Measurements from ENCODE around the gene ELP4.

ELP4 gene

GRCh38 chr11:31800398-31801265 lies 291.1 kb downstream of the ELP4 start:
- DNase-seq (ENCODE audit: low read depth): no peak

GRCh38 chr11:31801298-31801702 lies 291.7 kb downstream of the ELP4 start:
- no peak for DNase-seq (ENCODE audit: low read depth)

DNA sequence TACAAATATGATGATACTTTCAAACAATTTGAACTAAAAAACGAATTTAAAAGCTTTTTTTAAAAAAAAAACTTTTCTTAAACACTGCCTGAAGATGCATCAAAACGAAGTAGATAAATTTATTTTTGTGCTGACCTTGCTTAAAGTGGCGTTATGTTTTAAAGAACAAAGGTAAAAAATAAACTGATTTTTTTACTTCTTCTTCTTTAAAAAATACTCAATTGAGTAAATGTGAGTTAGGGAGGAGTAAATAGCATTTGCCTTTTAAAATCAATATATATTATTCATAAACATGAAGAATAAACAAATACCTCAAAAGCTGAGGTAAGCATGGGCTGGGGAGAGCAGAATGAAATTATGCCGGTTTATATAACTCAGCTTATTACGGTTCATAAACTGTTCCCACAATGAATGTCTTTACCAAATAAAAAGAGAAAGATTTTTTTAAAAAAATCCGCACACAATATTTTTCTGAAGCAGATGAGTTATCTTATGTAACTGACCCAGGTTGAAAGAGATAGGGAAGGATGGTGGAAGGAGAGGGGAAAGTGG lies 292.5 kb downstream of the ELP4 start:
- no peak for DNase-seq (ENCODE audit: low read depth)

GRCh38 chr11:31802609-31802989 lies 293.0 kb downstream of the ELP4 start:
- no peak for DNase-seq (ENCODE audit: low read depth)

- no peak for DNase-seq (ENCODE audit: low read depth)
Measured at GRCh38 chr11:31802990-31803812, 293.6 kb downstream of the ELP4 start.

DNA sequence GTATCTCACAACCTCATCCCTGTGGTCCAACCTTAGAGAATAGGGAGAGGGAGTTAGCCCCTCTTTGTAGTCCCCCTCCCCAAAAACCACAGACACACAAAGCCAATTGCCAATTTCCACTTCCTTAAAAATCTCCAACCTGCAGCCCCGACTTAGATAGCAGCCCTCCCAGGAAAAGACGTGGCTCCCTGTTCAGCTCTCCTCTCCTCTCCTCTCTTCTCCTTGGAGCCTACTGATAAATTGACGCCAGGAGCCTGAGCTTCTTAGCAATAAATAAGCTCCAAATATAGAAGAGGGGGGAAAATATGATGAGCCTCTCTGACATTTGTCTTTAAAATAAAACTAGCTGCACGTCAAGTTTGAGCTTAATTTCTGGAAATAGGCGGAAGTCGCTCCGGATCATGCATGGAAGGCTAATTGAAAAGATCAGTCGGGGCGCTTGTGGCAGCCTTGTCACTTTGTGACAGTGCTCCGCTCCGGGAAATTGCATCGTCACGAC lies 294.3 kb downstream of the ELP4 start:
- no peak for DNase-seq (ENCODE audit: low read depth)

DNA sequence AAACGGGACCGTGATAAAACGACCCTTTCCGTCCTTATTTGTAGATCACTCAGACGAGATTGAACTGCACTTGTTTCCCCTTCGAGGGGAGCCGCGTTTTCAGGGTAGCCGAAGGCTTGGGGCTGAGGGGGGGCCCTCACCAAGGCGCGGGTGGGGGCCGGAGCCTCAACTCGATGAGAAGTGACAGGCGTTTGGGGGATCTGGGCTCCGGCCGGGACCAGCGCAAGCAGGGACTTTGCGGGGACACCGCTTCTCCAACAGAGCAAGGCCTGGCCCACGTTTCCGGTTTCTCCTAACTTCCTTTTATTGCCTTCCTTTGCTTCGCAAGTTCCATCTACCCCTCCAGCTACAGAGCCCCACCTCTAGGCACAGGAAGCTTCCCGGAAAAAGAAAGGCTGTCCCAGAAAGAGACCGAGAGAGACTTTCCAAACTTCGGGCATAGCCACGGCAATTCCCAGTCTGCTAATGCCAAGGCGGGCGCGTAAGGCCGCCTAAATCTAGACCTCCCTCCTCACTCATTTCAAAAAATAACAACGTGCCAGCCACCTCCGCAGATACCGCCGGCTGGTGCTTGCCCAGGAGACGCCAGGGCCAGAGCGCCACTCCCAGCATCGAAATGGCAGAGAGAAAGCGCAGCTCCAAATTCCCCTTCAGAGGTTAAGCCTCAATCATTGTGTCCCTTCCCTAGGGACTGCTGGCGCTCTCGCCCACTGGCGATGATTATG lies 294.9 kb downstream of the ELP4 start:
- DNase-seq (ENCODE audit: low read depth): no peak

DNA sequence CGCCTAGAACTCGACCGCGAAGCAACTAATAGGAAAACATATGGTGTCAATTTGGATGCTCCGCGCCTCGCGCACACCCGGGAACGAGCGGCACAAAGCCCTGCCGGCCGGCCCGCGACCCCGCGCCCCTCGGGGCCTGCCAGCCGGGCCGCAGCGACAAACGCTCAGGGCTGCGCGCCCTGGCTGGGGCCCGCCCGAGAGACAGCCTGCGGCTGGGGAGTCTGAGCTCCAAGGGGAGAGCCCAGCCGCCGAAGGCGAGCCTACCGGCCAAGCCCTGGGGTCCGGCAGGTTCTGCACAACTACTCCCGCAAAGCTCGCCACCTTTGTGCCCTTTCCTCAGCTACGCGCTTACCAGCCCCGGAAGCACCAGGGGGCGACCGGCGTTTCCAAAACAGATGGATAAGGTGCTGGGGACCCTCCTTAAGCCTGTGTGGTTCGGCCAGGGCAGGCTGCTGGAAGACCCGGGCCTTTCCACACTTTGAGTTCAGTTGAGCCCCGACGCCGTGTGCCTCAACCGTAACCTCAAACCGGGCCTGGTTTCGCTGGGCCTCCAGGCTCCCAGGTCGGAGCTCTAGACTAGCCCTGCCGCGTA lies 295.6 kb downstream of the ELP4 start:
- DNase-seq (ENCODE audit: low read depth): no peak

GRCh38 chr11:31805629-31806185 lies 296.1 kb downstream of the ELP4 start:
- DNase-seq (ENCODE audit: low read depth): no peak

DNA sequence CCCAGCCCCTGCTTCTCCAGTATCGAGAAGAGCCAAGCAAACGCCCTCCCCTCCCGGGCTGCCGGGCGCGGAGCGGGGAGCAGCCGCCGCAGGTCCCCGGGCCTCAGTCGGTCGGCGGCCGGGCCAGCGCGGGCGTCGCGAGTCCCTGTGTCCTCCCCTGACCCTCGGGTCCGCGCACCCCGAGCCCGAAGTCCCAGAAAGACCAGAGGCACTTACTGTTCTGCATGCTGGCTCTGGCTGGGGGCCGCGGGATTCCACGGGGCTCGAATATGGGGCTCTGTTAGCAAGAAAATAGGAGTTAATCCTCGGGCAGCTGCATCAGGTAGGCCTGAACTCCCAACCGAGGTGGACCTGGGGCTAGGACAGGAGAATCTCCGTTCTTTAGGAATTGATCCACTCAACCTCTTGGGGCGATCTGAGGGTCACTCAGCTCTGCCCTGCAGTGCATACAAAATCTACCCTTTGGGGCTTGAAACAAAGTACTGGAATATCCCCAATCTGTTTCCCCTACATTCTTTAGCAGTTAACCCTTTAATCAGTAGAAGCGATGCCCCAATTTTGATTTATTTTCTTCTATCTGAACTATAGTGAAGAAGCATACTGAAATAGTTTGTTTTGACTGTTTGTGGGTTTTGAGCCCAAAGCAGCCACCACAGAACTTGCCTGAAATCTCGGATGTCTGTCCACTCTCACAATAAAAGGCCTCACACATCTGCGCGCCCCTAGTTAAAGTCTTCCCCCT lies 296.8 kb downstream of the ELP4 start:
- DNase-seq (ENCODE audit: low read depth): no peak

GRCh38 chr11:31806928-31807798 lies 297.6 kb downstream of the ELP4 start:
- DNase-seq (ENCODE audit: low read depth): no peak

DNA sequence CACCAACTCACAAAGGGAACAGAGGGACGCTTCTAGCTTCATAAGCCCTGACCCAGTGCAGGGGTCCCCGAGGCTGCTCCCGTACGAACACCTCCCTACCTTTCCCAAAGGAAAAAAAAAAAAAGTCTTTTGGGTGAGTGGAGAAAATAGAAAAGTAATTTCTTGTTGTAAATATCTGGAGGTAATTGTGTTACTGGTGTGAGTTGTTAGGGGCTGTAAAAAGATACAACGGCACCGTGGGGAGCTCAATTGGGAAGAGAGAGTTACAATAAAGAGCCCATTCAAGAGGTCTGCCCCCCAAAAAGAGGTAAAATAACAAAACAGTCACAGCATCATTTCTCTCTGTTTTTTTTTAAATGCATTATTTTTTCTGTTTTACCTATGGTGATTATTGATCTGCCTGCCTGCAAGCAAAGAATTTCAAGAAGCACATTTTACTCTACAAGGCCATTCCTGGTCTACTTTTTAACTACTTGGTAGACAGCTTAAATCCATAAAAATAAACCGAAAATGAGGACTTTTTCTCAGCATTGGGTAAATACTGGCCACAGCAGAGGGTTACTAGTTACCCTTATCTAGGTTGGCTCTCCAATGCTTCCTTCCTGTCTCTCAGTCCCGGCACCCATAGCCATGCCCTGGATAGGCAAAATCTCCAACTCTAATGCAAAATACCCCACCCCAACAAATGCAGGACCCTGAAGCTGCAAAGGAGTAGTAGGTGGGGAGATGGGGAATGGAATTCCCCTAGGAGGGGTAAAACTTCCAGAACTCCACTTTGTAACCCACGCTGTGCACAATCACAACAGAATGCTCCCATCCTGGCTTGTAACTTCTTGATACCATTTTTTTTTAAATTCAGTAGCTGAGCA lies 298.5 kb downstream of the ELP4 start:
- no peak for DNase-seq (ENCODE audit: low read depth)

DNA sequence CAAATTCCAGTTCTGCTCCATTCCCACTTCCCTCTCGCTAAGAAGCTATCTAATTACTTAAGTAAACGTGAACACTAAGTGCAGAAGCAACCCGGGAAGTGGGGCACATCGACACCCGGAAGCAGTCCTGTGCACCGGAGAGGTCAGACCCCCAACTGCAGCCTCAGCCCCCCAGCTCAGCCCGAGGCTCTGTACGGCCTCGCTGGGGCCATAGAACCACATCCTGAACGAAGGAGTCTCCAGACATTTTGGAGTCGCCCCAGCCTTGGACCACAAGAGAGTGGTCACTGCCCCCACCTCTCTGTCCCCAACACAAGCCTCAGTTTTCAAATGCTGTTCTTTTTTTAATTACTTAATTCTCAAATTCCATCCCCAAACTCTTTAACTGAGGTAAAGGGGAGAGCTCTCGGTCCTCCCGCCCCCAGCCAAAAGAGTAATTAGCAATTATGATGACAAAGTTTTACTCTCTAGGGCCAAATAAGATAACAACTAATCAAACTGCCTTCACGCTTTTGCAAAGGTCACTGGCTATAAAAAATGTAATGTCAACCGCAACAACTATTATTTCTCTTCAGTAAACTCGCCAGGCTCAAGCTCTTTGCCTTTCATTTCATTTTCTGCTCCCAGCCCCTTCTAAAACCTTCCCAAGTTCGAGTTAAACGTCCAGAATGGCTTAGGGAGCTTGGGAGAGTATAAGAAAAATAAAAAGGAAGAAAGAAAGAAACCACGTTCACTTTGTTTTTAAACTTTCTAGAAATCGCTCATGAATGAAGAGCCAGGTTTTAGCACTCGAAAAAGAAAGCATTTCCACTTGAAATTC lies 299.4 kb downstream of the ELP4 start:
- DNase-seq (ENCODE audit: low read depth): no peak

DNA sequence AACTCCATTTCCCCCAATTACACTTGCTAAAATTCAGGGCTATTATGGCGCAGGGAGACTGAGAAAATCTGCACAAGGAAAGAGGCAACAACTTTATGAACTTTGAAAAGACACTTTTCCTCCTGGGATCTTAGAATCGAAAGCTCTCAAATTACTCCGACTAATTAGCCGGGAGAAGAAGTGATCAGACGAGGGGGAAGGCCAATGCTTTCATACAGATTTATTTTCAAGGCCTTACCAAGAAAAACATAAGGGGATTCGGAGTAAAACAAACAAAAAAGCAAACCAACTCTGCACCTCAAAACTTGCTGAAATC lies 299.9 kb downstream of the ELP4 start:
- DNase-seq (ENCODE audit: low read depth): no peak

GRCh38 chr11:31809857-31810778 lies 300.6 kb downstream of the ELP4 start:
- DNase-seq (ENCODE audit: low read depth): no peak

DNA sequence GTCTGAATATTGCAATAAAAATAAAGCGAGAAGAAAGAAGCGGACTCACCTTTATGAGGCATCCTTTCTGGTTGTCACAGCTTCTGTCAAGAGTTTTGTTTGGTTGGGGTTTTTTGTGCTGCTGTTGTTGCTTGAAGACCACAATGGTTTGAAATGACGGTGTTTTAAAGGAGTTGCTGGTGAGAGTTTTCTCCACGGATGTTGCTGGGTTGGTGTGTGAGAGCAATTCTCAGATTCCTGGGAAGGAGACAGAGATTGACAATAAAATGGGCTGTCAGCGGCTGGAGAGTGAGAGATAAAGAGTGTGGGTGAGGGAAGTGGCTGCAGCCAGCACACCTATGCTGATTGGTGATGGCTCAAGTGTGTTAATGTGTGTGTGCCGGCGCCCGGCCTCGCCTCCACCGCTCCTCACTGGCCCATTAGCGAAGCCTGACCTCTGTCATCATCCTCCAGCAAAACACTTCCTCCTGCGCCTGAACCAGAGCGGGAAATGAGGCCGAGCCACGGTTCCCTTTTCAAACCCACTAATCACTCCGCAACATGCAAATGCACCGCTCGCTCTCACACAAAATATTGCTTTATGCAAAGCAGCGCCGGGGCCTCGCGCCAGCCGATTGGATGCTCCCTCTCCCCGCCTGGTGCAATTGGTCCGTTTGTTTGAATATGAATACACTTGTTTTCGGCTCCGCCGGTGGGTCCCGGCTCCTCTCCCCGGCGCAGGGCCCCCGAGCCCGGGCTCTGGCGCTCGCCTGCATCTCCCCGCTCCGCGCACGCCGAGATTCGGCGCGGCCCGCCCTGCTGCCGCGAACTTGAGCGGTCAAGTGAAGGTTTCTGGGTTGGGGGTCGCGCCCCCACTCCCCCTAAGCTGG lies 301.4 kb downstream of the ELP4 start, which contains the start of gene PAX6:
TSS of gene PAX6 (minus strand) at position 544 of the 869 bp plus-strand sequence. CDS start 4,911 bp downstream, outside the sequence.
- DNase-seq (ENCODE audit: low read depth): no peak
